B cell (primary cell): ENCODE results near the gene CDC42BPA. TPM values are rescaled to one million over a fixed set of nuclear protein-coding genes. Genes with fewer than 3 reads are reported as not detected.

Experiments used
- ATAC-seq: fragments of 200-7000 bp; cut with Tn5 transposase; one replicate; pipeline ENCODE4 v1.10.0; 2021; ENCODE audit warnings: low read depth, mild to moderate bottlenecking, moderate number of reproducible peaks, moderate library complexity
- CTCF ChIA-PET: fragments of 350-600 bp; sonication (Branson Sonifier 250); formaldehyde crosslinking; loops from one replicate; lab custom pipeline; 2021; ENCODE audit warnings: antibody characterized with exemption, inconsistent platforms; lab: Charles Lee
- POLR2A ChIA-PET: fragments of 350-600 bp; sonication (Branson Sonifier 250); formaldehyde crosslinking; loops from one replicate; lab custom pipeline; 2021; ENCODE audit warnings: antibody characterized with exemption; lab: Charles Lee
- DNase-seq: peaks from one replicate; pipeline ENCODE4 v3.0.0; 2013
- H2AFZ ChIP-seq: 2 replicates; pipeline ENCODE4 v1.6.1; 2012; ENCODE audit warnings: mild to moderate bottlenecking, low read depth, low read length; ENCODE audit not compliant: insufficient read depth, poor library complexity, severe bottlenecking
- H3K27ac ChIP-seq, 2 donors: 1 replicate in 1 of 2; 2 replicates in 1 of 2; pipeline ENCODE4 v1.5.1; 2012 to 2013; ENCODE audit warnings: low read length in 2 of 2, mild to moderate bottlenecking in 2 of 2, moderate library complexity in 1 of 2
- H3K27me3 ChIP-seq, 4 experiments: fragments of 200-600 bp in 1 of 4; sonication (generic) in 1 of 4; replicated peaks in 1 of 4; 1 replicate in 2 of 4; 2 replicates in 2 of 4; pipeline versions ENCODE4 v1.6.1 to v1.7.0; 2013 to 2016; ENCODE audit warnings: low read length in 3 of 4, mild to moderate bottlenecking in 2 of 4, mixed read lengths in 1 of 4, moderate library complexity in 1 of 4; ENCODE audit not compliant: insufficient read depth in 4 of 4, control insufficient read depth in 3 of 4; ENCODE audit errors: control extremely low read depth in 1 of 4
- H3K36me3 ChIP-seq, 2 experiments: replicated peaks in 1 of 2; 1 replicate in 1 of 2; 2 replicates in 1 of 2; pipeline versions ENCODE4 v1.6.1 to v1.7.1; 2013; ENCODE audit warnings: low read length in 1 of 2; ENCODE audit not compliant: insufficient read depth in 2 of 2, control insufficient read depth in 1 of 2; ENCODE audit errors: control extremely low read depth in 1 of 2, extremely low read depth in 1 of 2
- H3K4me1 ChIP-seq, 2 donors: fragments of 200-600 bp in 1 of 2; sonication (generic) in 1 of 2; 1 replicate in 1 of 2; 2 replicates in 1 of 2; pipeline versions ENCODE4 v1.5.1 to v1.6.1; 2013 to 2017; ENCODE audit warnings: low read length in 2 of 2; ENCODE audit not compliant: control insufficient read depth in 2 of 2, insufficient read depth in 2 of 2
- H3K4me2 ChIP-seq: replicated peaks from 2 replicates; pipeline ENCODE3; 2012; ENCODE audit warnings: mild to moderate bottlenecking, low read depth, low read length; ENCODE audit not compliant: poor library complexity, severe bottlenecking
- H3K4me3 ChIP-seq, 5 experiments: fragments of 200-600 bp in 1 of 5; sonication (generic) in 1 of 5; 1 replicate in 3 of 5; 2 replicates in 2 of 5; pipeline versions ENCODE4 v1.5.1 to v1.7.0; 2011 to 2016; ENCODE audit warnings: low read length in 4 of 5, mild to moderate bottlenecking in 4 of 5, low read depth in 2 of 5, control low read depth in 1 of 5, moderate library complexity in 1 of 5; ENCODE audit not compliant: insufficient read depth in 1 of 5; ENCODE audit errors: control extremely low read depth in 1 of 5, extremely low read depth in 1 of 5
- H3K79me2 ChIP-seq: fragments of 200-600 bp; sonication (generic); one replicate; pipeline ENCODE4 v1.6.0; 2016; ENCODE audit warnings: low read length; ENCODE audit not compliant: control insufficient read depth, insufficient read depth
- H3K9ac ChIP-seq: fragments of 200-600 bp; sonication (generic); 2 replicates; pipeline ENCODE4 v1.6.1; 2017; ENCODE audit warnings: mild to moderate bottlenecking, low read length, moderate library complexity
- H3K9me3 ChIP-seq, 3 donors: one replicate each; pipeline versions ENCODE4 v1.6.1 to v1.7.1; 2013; ENCODE audit warnings: low read length in 2 of 3; ENCODE audit not compliant: control insufficient read depth in 2 of 3, insufficient read depth in 1 of 3; ENCODE audit errors: control extremely low read depth in 1 of 3
- H4K20me1 ChIP-seq: 2 replicates; pipeline ENCODE4 v1.6.0; 2012; ENCODE audit warnings: mild to moderate bottlenecking, low read length; ENCODE audit not compliant: insufficient read depth, control insufficient read depth, poor library complexity, severe bottlenecking
- H3K27ac Mint-ChIP-seq: one replicate; pipeline ENCODE4 v1.8.0; 2021; ENCODE audit warnings: mixed read lengths
- H3K27me3 Mint-ChIP-seq: one replicate; pipeline ENCODE4 v1.8.0; 2021; ENCODE audit warnings: mixed read lengths
- H3K4me1 Mint-ChIP-seq: one replicate; pipeline ENCODE4 v1.8.0; 2021; ENCODE audit warnings: mixed read lengths
- H3K4me3 Mint-ChIP-seq: one replicate; pipeline ENCODE4 v1.8.0; 2021; ENCODE audit warnings: mixed read lengths
- H3K9me3 Mint-ChIP-seq: one replicate; pipeline ENCODE4 v1.8.0; 2022; ENCODE audit warnings: mixed read lengths; ENCODE audit not compliant: insufficient read depth
- CTCF ChIP-seq: fragments of 200-600 bp; IDR thresholded peaks from one replicate; pipeline ENCODE4 v1.8.0; 2022; ENCODE audit warnings: antibody characterized with exemption, mild to moderate bottlenecking
- EZH2 ChIP-seq: IDR thresholded peaks from 2 replicates; pipeline ENCODE4 v1.6.1; 2012; ENCODE audit warnings: borderline replicate concordance, low read depth, mild to moderate bottlenecking, moderate library complexity, low read length; ENCODE audit not compliant: insufficient read depth, poor library complexity, severe bottlenecking
- WGBS: methylation state at CpG from one replicate; pipeline ENCODE4 v1.1.5; 2013; ENCODE audit warnings: missing lambda C conversion rate; ENCODE audit not compliant: insufficient coverage; 5-methylcytosine and 5-hydroxymethylcytosine counted together
- intact Hi-C: fragments of 100-400 bp; cut with micrococcal nuclease; formaldehyde crosslinking; loops from one replicate; pipeline ENCODE4 v1.10.0; 2022
- polyA plus RNA-seq: library from polyadenylated mRNA; depleted of rRNA; stranded (reverse); fragments of >200 nt; gene quantifications from 2 replicates; pipeline ENCODE4 v1.2.3, GENCODE V29; 2012
- total RNA-seq, 2 donors: library from RNA; stranded (reverse); fragments of 120-200 nt in 1 of 2; gene quantifications; 1 replicate in 1 of 2; 2 replicates in 1 of 2; pipeline versions ENCODE4 v1.2.3 to v1.2.4, GENCODE V29; 2013 to 2022

The CDC42BPA gene
- total and polyA plus RNA-seq, 2 donors (not counting 1 experiment from before 2014, with no cell fraction given) = 0.04 to 0.69 TPM

DNA sequence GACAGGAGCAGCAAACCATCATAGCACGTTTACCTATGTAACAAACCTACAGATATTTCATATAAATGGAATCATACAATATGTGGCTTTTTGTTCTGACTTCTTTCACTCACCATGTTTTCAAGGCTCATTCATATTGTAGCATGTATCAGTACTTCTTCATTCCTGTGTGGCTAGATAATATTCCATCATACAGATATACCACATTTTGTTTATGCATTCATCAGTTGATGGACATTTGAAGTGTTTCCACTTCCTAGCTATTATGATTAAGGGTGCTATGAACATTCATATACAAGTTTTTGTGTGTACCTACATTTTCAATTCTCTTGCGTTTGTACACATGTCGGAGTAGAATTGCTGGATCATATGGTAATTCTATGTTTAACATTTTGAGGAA, 90.1 kb downstream of the CDC42BPA start:
- no peak overlapping the region for H3K4me2 ChIP-seq
- intact Hi-C loops = no loop called here
- no peaks in the 10 kb centered on the region for H3K4me1 ChIP-seq
- H4K20me1 ChIP-seq = no peaks in the 10 kb centered on the region
- Mint-ChIP-seq H3K27ac (no peak overlapping the region), H3K27me3 (no peaks in the 10 kb centered on the region), H3K4me1 (no peaks in the 10 kb centered on the region), H3K9me3 (no peaks in the 10 kb centered on the region), H3K4me3 (no peak overlapping the region)
- H3K27me3 ChIP-seq = peaks cover 0 to 2% (median 0%) of the 10 kb centered on the region in 4 experiments
- H3K79me2 ChIP-seq = no peaks in the 10 kb centered on the region
- H3K9me3 ChIP-seq = no peaks in the 10 kb centered on the region
- H2AFZ ChIP-seq = no peak overlapping the region
- ChIA-PET CTCF (no interaction called here), POLR2A (no interaction called here)
- H3K27ac ChIP-seq = no peak overlapping the region
- no CpG with 5 or more reads among the region's 3 CpGs for WGBS
- no peaks in the 10 kb centered on the region for H3K36me3 ChIP-seq
- ATAC-seq (no peak), DNase-seq (no peak)
- H3K9ac ChIP-seq = no peak overlapping the region
- no peak overlapping the region for H3K4me3 ChIP-seq
- TF ChIP-seq EZH2 = no peak
- TF ChIP-seq CTCF = no peak

GRCh38 chr1:227227761-227228160, 90.5 kb downstream of the CDC42BPA start:
- no peak overlapping the region for H3K4me2 ChIP-seq
- no peaks in the 10 kb centered on the region for H3K9me3 Mint-ChIP-seq
- H3K79me2 ChIP-seq = no peaks in the 10 kb centered on the region
- no peaks in the 10 kb centered on the region for H3K9me3 ChIP-seq
- ATAC-seq (no peak), DNase-seq (no peak)
- H2AFZ ChIP-seq = no peak overlapping the region
- CTCF ChIA-PET = no interaction called here
- intact Hi-C loops = no loop called here
- TF ChIP-seq EZH2 = no peak
- no peak for TF ChIP-seq CTCF
- peaks cover 0 to 2% (median 0%) of the 10 kb centered on the region in 4 experiments for H3K27me3 ChIP-seq
- H3K9ac ChIP-seq = no peak overlapping the region
- peaks cover 4% of the 10 kb centered on the region for H3K27me3 Mint-ChIP-seq
- H3K4me1 Mint-ChIP-seq = no peaks in the 10 kb centered on the region
- POLR2A ChIA-PET = no interaction called here
- H3K27ac ChIP-seq = no peak overlapping the region
- H3K4me1 ChIP-seq = no peaks in the 10 kb centered on the region
- no peak overlapping the region for H3K27ac Mint-ChIP-seq
- no peaks in the 10 kb centered on the region for H4K20me1 ChIP-seq
- no peaks in the 10 kb centered on the region for H3K36me3 ChIP-seq
- no peak overlapping the region for H3K4me3 ChIP-seq
- H3K4me3 Mint-ChIP-seq = no peak overlapping the region
- WGBS = no CpG with 5 or more reads among the region's 2 CpGs
